B cell (primary cell): ENCODE measurements around the gene HABP4.

Experiments
- CTCF ChIP-seq: fragments of 200-600 bp; IDR thresholded peaks from one replicate; pipeline ENCODE4 v1.8.0; 2022; ENCODE audit warnings: antibody characterized with exemption, mild to moderate bottlenecking
- EZH2 ChIP-seq: IDR thresholded peaks from 2 replicates; pipeline ENCODE4 v1.6.1; 2012; ENCODE audit warnings: borderline replicate concordance, low read depth, mild to moderate bottlenecking, moderate library complexity, low read length; ENCODE audit not compliant: insufficient read depth, poor library complexity, severe bottlenecking

DNA sequence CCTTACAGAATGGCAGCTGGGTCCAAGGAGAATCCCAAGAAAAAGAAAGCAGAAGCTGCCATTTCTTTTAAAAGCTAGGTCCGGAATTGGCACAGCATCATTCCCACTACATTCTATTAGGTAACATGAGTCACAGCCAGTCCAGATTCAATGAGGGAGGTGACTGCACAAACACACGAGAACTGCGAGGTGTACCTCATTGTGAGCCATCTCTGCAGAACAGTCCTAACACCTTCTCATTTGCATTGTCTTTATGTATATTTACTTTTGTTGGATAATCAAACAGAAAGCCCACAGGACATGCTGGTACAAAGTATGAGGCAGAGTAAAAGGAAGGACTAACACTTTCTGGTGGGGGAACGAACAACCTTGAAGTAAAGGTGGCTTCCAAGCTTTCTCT, 14.6 kb upstream of the HABP4 start:
- TF ChIP-seq CTCF: no peak
- TF ChIP-seq EZH2: no peak
